ENCODE results near the gene GPSM1.

DNA sequence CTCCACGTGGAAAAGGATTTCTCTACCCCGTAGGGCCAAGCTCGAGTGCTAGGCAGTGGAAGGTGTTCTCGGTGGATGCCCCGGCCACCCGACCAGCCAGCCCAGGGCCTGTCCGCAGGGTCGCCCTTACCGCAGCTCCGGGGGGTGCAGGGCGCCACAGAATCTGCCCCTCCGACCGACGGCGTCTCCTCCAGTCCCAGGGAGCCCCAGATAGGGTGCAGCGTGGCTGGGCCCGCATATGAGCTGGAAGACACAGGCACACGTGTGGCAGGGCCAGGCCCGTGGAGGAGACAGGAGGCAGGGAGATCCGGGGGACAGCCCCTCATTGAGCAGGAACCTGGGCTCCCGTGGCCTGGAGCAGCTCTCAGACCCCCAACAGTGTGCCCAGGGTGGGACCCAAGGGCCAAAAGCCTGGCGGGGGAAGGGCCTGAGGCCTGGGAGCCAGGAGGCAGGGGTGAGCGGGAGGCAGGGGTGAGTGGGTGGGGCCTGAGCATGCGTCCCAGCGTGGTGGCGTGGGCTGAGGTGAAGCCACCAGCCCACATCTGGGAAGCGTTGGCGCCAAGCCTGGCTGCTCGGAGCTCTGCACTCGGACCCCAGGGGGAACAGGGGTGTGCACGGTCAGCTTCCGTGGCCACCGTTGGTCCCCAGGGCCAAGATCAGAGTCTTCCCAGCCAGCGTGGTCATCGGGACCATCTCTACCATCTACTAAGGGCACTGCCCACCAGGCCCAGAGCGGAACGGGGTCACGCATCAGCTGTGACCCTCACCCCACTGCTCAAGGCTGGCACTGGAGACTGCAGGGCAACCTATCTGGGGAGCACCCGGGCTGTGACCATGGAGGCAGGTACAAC, 45.7 kb upstream of the GPSM1 start:
- TF ChIP-seq, protein P1, sequence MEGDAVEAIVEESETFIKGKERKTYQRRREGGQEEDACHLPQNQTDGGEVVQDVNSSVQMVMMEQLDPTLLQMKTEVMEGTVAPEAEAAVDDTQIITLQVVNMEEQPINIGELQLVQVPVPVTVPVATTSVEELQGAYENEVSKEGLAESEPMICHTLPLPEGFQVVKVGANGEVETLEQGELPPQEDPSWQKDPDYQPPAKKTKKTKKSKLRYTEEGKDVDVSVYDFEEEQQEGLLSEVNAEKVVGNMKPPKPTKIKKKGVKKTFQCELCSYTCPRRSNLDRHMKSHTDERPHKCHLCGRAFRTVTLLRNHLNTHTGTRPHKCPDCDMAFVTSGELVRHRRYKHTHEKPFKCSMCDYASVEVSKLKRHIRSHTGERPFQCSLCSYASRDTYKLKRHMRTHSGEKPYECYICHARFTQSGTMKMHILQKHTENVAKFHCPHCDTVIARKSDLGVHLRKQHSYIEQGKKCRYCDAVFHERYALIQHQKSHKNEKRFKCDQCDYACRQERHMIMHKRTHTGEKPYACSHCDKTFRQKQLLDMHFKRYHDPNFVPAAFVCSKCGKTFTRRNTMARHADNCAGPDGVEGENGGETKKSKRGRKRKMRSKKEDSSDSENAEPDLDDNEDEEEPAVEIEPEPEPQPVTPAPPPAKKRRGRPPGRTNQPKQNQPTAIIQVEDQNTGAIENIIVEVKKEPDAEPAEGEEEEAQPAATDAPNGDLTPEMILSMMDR (conservative IDR thresholded peaks at IDR 0.05; ENCODE audit: low read length), result no peak
- TF ChIP-seq EZH2phosphoT487 (IDR thresholded peaks at IDR 0.05; ENCODE audit: borderline replicate concordance), result no peak
